ENCODE measurements around the gene LPCAT1.
"Not testable (repeated sequence)": the region's sequence is repeated elsewhere in the genome, so short reads cannot be mapped to it uniquely, and the experiment has no call there.

LPCAT1 gene

DNA sequence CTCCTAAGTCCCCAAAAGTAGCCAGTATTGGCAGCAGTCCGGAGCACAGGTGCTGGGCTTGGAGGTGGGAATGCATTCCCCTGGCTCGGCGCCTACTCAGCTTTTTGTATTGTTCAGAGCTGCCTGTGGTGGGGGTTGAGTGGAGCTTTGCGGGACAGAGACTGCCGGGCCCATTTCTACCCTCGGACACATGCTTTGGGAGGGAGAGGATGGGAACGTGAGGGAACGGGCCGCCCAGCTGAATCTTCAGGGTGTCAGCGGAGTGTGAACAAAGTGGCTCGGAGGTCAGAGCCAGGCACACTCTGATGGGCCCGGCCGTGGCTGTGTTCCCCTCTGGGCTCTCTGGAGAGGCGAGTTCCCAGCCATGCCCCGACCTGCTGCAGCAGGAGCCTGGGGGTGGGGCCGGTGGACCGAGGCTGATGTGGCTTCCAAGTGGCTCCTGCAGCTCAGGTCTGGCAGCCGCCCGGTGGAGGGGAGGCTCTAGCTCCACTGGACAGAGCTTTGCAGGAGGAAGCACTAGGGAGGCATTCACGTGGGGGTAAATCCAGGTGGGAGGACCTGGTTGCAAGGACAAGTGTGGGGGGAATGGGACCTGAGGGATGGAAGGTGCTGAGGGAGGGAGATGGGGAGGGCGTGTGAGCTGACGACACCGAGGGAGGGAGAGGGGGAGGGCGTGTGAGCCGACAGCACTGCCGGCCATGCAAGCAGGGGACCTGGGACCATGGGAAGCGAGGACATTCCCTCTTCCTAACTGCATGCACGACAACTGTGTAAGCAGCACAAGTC is 47.4 kb downstream of the LPCAT1 start:
- H3K4me3 ChIP-seq (replicated peaks; ENCODE audit: low read depth, low read length), result no peak overlapping the region
- TF ChIP-seq CTCF (IDR thresholded peaks at IDR 0.05; ENCODE audit: low read length, missing control alignments), result no peak
- DNase-seq (ENCODE audit: low read depth), result no peak

- DNase-seq (ENCODE audit: low read depth); H3K4me3 ChIP-seq (replicated peaks; ENCODE audit: low read depth, low read length): not testable (repeated sequence)
Observed at GRCh38 chr5:1475544-1475900, 48.2 kb downstream of the LPCAT1 start.

GRCh38 chr5:1474866-1475543 is 48.8 kb downstream of the LPCAT1 start:
- TF ChIP-seq CTCF (IDR thresholded peaks at IDR 0.05; ENCODE audit: low read length, missing control alignments), result no peak
- no peak for DNase-seq (ENCODE audit: low read depth)
- no peak overlapping the region for H3K4me3 ChIP-seq (replicated peaks; ENCODE audit: low read depth, low read length)

- TF ChIP-seq CTCF (IDR thresholded peaks at IDR 0.05; ENCODE audit: low read length, missing control alignments), result no peak
- H3K4me3 ChIP-seq (replicated peaks; ENCODE audit: low read depth, low read length), result no peak overlapping the region
Observed at GRCh38 chr5:1474183-1474839, 49.4 kb downstream of the LPCAT1 start.

GRCh38 chr5:1473746-1474145 is 50.0 kb downstream of the LPCAT1 start:
- DNase-seq (ENCODE audit: low read depth), result no peak
- no peak for TF ChIP-seq CTCF (IDR thresholded peaks at IDR 0.05; ENCODE audit: low read length, missing control alignments)
- H3K4me3 ChIP-seq (replicated peaks; ENCODE audit: low read depth, low read length), result no peak overlapping the region

More at GRCh38 chr5:1474183-1474839, 49.4 kb downstream of the LPCAT1 start:
- DNase-seq (ENCODE audit: low read depth), result no peak

DNA sequence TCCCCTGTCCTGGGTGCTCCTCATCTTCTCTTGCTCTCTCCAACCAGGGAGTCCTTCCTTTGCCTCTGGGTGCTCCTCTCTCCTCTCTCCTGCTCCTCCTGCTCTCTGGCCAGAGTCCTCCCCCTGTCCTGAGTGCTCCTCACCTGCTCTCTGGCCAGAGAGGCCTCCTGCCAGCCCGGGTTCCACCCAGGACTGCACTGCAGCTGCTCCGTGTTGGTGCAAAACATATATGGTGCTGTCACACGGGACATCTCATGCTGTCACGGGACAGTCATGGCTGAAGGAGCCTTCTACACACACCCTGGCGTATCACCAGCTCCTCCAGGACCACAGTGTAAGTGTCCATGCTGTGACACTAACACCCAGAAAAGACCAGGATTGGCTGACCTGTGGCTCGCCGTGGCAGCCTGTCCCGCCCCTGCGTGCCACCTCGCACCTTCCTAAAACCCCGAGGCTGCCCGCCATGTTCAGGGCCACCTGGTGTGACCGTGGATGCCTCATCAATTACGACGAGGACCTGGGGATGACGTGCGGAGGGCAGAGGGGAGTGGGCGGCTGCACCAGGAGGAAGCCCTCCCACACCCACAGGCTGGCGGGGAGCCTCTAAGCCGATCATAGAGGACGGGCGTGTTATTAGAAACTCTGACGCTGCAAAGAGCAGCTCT is 50.7 kb downstream of the LPCAT1 start:
- no peak overlapping the region for H3K4me3 ChIP-seq (replicated peaks; ENCODE audit: low read depth, low read length)
- no peak for TF ChIP-seq CTCF (IDR thresholded peaks at IDR 0.05; ENCODE audit: low read length, missing control alignments)
- DNase-seq (ENCODE audit: low read depth), result no peak
